GM18517 (cell line): ENCODE data around the gene SLC17A4.

Experiments used
- ATAC-seq: cut with Tn5 transposase; IDR thresholded peaks from one replicate; pipeline ENCODE4 v1.9.1; 2021; ENCODE audit warnings: mild to moderate bottlenecking, moderate library complexity; ENCODE audit not compliant: unreplicated experiment

SLC17A4 gene, protein sequence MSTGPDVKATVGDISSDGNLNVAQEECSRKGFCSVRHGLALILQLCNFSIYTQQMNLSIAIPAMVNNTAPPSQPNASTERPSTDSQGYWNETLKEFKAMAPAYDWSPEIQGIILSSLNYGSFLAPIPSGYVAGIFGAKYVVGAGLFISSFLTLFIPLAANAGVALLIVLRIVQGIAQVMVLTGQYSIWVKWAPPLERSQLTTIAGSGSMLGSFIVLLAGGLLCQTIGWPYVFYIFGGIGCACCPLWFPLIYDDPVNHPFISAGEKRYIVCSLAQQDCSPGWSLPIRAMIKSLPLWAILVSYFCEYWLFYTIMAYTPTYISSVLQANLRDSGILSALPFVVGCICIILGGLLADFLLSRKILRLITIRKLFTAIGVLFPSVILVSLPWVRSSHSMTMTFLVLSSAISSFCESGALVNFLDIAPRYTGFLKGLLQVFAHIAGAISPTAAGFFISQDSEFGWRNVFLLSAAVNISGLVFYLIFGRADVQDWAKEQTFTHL

DNA sequence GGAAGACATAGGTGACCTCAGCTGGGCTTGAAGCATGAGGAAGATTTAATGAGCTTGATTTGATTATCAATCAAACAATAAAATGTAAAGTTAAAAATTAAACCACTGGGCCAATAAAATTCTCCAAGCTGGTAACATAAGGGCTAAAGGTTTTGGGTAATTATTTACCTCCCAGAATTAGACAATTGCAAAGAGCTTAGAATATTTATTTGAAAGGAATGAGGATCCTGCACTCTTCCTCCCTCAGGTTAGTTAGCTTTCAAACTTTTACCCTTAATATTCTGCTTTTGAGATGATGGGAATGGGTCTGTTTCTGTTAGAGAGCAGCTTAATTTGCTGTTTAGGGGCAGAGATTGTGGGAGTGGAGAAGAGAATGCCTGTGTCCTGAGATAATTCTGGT, at the start of gene SLC17A4:
Gene SLC17A4, plus strand, starts transcription at position 208 of the 400 bp plus-strand sequence. CDS start 7,221 bp downstream, outside the sequence.
- no peak for ATAC-seq

DNA sequence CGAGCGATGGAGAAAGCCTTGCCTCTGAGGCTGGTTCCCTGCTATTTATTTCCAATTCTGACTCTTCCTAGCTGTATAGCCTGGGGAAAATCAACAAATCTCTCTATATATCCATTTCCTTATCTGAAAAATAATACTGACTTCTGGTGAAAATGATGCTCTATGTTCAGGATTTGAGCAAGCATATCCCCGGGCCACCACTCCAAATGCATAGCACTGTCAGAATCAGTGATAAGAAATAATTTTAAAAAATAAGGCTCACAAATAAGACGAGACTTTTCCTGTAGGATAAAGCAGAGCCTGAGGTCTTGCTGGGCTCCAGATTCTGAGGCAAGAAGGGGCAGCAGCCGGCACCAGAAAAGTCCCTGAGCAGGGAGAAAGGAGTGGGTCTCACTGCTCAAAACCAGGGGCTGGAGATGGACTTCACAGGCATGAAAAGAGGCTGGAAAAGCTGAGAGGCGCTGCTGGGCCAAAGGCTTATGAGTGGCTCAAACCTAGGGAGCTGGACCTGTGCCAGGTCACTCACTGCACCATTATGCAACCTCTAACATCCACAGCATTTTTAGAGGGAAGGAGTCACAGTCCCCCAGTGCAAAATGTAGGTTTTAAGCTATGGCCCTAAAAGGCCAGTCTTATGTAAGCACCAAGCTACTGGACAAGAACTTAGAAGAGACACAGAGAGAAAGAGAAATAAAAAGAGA, 48.1 kb upstream of the SLC17A4 start:
- no peak for ATAC-seq

DNA sequence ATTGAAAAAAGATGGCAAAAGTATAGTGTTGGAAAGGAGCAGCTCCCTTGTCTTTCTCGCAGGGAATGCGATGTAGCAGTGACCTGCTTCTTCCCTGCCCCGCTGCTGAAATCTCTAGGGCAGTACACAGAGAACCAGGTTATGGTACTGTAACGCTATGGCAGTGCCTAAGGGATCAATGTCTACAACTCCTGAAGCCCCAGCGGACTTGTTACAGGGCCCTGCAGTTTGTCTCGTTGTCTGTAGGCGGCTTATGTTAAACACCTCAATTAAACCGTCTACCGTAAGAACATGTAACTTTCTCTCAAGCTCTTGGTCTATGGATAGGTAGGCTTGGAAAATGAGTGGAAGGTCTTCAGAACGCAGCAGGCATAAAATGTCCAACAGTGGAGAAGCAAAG, 44.8 kb upstream of the SLC17A4 start:
- ATAC-seq: no peak

DNA sequence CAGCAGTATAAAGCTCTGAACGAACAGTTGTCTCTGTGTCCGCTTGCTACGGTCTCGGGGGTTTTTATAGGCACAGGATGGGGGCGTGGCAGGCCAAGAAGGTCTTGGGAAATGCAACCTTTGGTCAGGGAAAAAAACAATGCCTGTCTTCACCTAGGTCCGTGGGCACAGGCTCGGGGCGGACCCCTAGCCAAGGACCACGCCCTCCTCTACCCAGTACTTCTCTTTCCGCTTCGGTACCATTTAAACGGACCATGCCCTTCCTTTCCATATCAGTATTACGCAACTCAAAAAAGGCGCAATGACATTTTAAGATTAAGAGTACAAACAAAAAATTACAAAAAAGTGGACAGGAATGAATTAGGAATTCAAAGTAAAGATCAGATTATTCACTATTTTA, 44.3 kb upstream of the SLC17A4 start:
- no peak for ATAC-seq

DNA sequence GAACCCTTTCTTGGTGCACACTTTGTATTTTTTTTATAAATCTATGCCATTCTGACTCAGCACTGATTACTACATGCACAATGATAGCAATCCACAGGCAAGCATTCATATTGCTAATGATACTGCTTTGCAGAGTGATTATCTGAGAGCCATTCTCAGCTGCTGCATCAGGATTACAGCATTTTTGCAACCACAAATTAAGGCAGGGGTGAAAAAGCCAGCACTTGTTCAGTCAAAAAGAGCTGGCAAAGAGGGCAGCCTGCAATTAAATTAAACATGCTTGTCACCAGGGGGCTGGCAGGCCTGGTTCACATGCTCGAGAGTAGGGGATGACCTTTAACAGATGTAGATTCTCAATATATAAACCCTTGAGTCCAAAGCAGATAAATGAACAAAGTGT, 40.7 kb upstream of the SLC17A4 start:
- no peak for ATAC-seq

DNA sequence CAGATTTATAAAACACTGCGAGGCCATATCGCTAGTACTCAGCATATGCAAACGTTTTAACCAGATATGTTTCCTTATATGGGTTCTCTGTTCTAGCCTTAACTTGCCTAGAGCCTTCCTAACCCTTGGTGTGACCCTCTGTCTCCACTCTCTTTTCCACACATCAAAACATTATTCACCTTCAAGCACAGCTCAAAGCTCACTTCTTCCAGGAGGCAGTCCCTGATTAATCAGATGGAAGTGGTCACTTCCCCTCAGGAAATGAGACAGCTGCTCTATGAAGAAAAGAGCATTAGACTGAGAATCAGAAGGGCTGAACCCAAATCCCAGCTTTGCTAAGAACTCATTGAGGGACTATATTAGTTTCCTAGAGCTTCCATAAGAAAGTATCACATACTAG, 39.8 kb upstream of the SLC17A4 start:
- no peak for ATAC-seq

DNA sequence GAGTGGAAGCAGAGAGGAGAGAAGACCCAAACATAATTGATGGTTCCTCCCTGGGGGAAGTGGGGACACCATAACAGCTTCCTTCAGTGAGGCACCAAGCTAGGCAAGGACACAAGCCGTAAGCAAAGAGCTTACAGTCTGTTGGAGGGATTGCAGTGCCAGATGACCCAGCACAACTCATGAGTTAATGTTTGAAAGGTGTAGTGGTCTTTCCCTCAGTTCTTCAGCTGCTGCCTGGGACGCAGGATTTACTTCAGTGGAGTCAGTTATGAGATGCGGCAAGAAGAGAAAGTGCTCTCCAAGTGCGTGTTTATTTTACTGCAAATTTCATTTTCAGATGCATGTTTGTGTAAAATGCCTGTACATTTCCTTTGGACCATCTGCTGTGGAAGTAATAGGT, 38.7 kb upstream of the SLC17A4 start:
- no peak for ATAC-seq

DNA sequence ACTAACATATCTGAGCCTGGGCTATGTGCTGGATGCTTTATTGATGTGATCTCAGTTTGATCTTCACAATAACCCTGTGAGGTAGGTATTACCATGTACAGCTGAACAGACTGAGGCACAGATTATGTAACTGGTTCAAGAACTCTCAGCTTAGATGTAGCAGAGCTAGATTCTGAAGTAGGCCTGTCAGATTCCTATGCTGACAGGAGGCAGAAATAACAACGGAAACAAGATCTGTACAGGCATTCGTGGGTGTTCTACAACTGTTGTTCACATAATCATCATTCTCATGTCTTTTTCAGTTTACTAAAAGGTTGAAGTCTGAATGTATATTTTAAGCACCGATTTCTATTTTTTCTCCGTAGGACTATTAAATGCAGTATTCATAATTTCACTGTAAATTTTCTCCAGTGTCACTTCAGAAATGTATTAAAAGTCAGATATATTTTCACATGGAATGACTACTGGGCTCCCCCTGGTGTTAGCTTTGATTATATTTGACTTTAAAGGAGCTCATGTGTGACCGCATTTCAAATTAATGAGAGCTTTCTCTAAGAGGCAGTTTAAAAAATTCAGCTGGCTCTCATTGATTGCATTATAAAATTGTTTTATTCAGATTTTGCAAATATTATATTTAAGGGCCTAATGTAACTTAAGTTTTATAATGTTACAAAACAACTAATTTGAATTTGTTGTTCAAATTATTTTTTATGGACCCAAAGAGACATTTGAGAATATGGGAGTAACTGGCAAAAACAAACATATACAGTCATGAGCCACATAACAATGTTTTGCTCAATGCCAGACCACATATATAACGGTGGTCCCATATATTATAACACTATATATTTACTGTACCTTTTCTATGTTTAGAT, 36.4 kb upstream of the SLC17A4 start:
- ATAC-seq: no peak

DNA sequence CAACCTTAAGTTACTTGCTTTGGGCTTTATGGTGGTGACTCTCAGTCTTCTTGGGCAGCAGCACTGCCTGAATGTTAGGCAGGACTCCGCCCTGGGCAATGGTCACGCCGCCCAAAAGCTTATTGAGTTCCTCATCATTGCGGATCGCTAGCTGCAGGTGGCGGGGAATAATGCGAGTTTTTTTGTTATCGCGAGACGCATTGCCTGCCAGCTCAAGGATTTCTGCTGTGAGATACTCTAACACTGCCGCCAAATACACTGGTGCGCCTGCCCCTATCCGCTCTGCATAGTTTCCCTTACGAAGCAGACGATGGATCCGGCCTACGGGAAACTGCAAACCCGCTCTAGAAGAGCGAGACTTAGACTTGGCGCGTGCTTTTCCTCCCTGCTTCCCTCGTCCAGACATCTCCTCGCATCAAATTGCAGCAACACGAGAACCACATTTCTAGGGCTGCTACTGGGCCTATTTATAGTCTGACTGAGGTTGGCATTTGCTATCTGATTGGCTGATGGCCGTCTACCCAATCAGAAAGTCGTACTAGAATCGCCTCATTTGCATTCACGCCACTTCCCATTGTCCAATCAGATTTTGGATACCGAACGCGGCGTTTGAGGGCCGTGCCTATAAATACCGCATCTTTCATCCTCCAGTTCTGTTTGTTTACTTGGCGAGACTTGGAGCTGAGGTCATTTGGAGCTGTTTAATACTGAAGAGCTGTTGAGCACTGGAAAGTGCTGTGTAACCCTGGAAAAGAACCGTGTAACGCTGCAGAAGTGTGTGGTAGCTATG, 28.2 kb upstream of the SLC17A4 start:
- no peak for ATAC-seq

DNA sequence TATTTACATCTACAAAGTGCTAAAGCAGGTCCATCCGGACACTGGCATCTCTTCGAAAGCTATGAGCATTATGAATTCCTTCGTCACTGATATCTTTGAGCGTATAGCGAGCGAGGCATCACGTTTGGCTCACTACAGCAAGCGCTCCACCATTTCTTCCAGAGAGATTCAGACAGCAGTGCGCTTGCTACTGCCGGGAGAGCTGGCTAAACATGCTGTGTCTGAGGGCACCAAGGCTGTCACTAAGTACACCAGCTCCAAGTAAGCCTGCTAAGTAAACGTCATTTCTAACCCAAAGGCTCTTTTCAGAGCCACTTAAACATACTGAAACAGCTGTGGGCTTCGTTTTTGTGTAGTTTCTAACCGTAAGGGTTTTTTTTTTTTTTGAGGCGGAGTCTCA, 27.5 kb upstream of the SLC17A4 start:
- ATAC-seq: no peak

DNA sequence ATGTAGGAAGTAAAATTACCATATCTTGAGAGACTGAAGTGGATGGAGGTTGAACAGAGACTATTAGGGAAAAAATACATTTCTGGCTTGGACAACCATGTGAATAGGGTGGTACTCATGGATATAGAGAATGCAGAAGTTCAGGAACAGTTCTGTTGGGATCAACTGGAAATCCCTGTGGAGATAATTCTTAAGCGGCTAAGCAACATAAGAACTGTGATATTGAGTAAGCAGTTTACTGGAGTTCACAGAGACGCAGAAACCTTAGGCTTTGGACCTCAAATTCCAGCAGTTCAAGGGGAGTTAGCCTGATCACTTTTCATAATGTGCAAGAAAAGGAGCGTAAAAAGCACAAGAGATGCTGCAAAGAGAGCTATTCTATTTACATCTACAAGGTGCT, 23.6 kb upstream of the SLC17A4 start:
- no peak for ATAC-seq

DNA sequence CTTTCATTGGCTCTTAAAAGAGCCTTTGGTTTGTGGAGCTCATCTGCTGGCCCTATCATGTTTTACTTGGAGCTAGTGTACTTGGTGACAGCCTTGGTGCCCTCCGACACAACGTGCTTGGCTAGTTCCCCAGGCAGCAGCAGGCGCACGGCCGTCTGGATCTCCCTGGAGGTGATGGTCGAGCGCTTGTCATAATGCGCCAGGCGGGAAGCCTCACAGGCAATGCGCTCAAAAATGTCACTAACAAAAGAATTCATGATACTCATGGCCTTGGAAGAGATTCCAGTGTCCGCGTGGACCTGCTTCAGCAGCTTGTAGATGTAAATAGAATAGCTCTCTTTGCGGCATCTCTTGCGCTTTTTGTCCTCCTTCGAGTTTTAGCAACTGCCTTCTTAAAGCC, 22.8 kb upstream of the SLC17A4 start:
- no peak for ATAC-seq

DNA sequence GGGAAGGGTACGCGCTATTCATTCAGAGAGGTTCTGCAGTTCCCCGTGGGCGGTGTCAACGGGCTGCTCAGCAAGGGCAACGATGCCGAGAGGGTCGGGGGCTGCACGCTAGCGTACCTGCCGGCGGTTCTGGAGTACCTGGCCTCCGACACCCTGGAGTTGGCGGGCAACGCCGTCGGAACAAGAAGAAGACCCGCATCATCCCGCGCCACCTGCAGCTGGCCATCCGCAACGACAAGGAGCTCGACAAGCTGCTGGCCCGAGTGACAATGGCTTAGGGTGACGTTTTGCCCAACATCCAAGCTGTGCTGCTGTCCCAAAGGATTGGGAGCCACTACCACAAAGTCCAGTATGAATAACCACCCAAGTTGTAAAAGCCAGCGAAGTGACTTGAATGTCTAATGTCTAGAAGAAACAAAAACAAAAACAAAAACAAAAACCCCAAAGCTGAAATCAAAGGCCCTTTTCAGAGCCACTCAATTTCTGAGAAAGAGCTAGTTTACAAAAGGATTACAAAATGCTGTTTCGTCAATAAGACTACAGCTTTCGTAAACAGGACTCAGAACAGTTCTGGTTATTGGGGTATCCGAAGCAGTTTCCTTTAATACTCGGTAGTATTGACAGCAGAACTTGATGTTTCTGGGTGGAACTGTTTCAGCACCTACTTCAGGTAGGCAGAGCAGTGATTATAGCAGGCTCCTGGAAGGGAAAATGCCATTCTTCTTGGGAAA, 21.9 kb upstream of the SLC17A4 start:
- ATAC-seq: no peak

DNA sequence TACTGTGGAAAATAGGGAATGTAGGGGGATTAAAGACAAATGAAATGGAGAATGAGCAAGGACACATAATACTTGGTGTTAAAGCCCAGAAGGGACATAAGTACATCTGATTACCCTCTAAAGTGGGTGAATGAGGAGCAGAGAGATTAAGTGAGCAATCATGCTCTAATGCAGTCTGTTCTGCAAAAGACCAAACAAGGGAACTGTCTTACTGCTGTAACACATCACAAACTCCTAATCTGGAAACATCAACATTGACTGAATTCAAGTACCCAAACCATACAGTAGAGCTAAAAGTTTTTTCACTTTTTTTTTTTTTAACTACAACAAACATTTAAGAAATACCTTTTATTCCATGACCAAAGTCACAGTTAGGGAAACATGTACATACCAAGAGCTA, 19.3 kb upstream of the SLC17A4 start:
- ATAC-seq: no peak

DNA sequence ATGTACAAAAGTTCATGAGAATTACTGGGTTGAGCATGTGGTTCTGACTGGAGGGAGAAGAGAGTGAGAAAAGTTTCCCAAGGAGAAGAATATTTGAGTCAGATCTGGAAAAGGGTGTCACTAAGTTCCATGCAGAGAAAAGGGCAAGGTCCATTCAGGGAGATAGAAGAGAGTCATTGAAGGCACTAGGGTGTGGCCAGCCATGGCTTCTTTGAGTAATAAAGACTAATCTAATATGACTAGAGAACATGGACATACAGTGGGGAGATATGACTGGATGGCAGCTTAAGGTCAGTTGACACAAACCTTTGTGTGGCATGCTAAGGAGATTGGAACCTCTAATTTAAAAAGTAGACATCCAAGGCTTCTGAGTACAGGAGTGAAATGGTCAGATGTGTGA, 10.7 kb upstream of the SLC17A4 start:
- no peak for ATAC-seq

DNA sequence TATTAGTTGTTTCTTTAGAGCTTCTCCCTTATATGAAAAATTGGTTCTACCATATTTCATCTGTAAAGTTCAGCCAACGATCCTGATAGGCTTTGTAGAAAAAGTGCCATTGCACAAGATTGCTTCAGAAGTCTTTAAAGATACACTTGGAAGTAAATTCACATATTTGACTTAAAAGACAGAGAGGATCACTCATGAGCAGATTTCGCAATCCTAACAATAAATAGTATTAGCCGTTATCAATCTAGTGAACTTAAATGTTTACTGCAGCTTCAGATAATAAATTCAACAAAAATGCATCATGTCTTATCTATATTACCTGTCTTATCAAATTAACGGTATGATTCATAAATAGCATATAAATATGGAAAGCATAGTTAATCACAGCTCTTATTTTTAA, 8.7 kb upstream of the SLC17A4 start:
- ATAC-seq: no peak

DNA sequence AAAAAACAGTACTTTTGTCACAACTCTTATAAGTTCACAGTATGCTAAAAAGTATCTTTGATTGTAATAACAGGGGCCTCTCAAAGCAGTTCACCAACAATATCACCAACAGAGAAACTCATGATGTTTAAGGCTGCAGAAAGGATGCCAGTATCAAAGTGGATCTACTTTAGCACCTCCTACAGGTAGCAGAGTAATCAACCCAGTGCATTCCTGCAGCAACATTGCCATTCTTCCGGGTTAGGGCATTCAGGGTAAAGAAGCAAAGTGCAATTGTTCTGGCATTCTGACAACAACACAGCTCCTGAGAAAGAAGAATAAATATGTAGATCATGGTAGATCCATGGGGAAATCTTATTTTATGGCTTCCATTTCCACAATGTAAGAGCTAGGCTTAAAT, 7.6 kb upstream of the SLC17A4 start:
- ATAC-seq: no peak

DNA sequence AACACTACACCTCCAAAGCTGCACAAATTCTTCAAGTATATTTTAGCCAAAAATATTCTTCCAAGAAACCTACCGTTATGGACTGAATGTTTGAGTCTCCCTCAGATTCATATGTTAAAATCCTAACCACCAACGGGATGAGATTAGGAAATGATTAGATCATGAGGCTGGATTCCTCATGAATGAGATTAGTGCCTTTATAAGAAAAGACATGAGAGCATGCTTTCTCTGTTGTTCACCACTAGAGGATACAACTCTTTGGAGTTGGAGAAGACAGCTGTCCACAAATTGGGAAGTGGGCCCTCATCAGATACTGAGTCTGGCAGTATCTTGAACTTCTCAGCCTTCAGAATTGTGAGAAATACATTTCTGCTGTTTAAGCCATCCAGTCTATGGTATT, 7.1 kb upstream of the SLC17A4 start:
- no peak for ATAC-seq

DNA sequence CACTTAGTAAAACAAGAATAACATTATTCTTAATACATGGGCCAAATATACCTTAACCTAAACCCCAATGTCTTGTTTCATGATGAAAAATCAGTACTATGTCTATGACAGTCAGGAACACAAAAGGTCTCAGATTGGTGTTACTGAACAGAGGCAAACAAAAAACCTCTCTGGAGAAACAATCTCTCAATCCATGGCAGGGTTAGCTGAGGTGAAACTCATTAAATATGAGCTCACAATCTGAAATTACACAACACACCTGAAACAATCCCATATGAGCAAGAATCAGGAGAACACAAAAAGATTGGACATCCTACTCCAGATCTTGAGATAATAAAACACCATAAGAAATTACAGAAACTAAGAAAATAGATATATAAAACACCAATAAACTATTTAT, 6.5 kb upstream of the SLC17A4 start:
- ATAC-seq: no peak
